GM23248 (cell line): ENCODE results near the gene CHRND.

Experiments
- EZH2 ChIP-seq: fragments of 200-600 bp; sonication (generic); IDR thresholded peaks from 2 replicates; pipeline ENCODE4 v1.6.1; 2018; ENCODE audit warnings: antibody characterized with exemption, mild to moderate bottlenecking; ENCODE audit not compliant: insufficient read depth, poor library complexity, severe bottlenecking
- EZH2phosphoT487 ChIP-seq: fragments of 200-600 bp; sonication (generic); IDR thresholded peaks from 2 replicates; pipeline ENCODE4 v1.6.1; 2018; ENCODE audit warnings: antibody characterized with exemption, moderate library complexity, mild to moderate bottlenecking, low read depth; ENCODE audit not compliant: insufficient read depth

- TF ChIP-seq EZH2 (no peak), EZH2phosphoT487 (no peak)
Measured at GRCh38 chr2:232537499-232537898, 11.5 kb downstream of the CHRND start.
